GM23338 (cell line): ENCODE data around the gene HADHA. TPM values are rescaled to one million over a fixed set of nuclear protein-coding genes. Genes with fewer than 3 reads are reported as not detected.

Source experiments
- ATAC-seq: fragments of 200-7000 bp; cut with Tn5 transposase; 3 replicates; pipeline ENCODE4 v1.9.1; 2020
- DNase-seq: peaks from one replicate; pipeline ENCODE4 v3.0.0-alpha.2; 2015; ENCODE audit warnings: low spot score
- H2AFZ ChIP-seq: fragments of 200-600 bp; sonication (generic); 2 replicates; pipeline ENCODE4 v1.8.0; 2016; ENCODE audit warnings: antibody characterized with exemption, mild to moderate bottlenecking, moderate library complexity
- H3F3A ChIP-seq: fragments of 200-600 bp; sonication (generic); replicated peaks from 2 replicates; pipeline ENCODE4 v1.8.0; 2017; ENCODE audit warnings: antibody characterized with exemption, mixed run types, low read depth
- H3K27ac ChIP-seq: fragments of 200-600 bp; sonication (generic); 2 replicates; pipeline ENCODE4 v1.6.1; 2016; ENCODE audit warnings: low read depth
- H3K27me3 ChIP-seq: fragments of 200-600 bp; sonication (generic); 2 replicates; pipeline ENCODE4 v1.8.0; 2016; ENCODE audit warnings: mild to moderate bottlenecking, mixed run types, moderate library complexity; ENCODE audit not compliant: insufficient read depth
- H3K36me3 ChIP-seq: fragments of 200-600 bp; sonication (generic); 2 replicates; pipeline ENCODE4 v1.8.0; 2016; ENCODE audit warnings: mild to moderate bottlenecking; ENCODE audit not compliant: insufficient read depth
- H3K4me1 ChIP-seq: fragments of 200-600 bp; sonication (generic); 2 replicates; pipeline ENCODE4 v1.8.0; 2016; ENCODE audit warnings: mild to moderate bottlenecking, moderate library complexity; ENCODE audit not compliant: insufficient read depth
- H3K4me2 ChIP-seq: fragments of 200-600 bp; sonication (generic); 2 replicates; pipeline ENCODE4 v1.7.1; 2017; ENCODE audit warnings: mixed run types
- H3K4me3 ChIP-seq: fragments of 200-600 bp; sonication (generic); 2 replicates; pipeline ENCODE4 v1.6.1; 2016; ENCODE audit warnings: mixed run types
- H3K79me2 ChIP-seq: fragments of 200-600 bp; sonication (generic); replicated peaks from 2 replicates; pipeline ENCODE4 v1.8.0; 2017; ENCODE audit warnings: mild to moderate bottlenecking; ENCODE audit not compliant: insufficient read depth
- H3K9me2 ChIP-seq: fragments of 200-600 bp; sonication (generic); 2 replicates; pipeline ENCODE4 v1.8.0; 2017; ENCODE audit not compliant: insufficient read depth
- H4K20me1 ChIP-seq: fragments of 200-600 bp; sonication (generic); replicated peaks from 2 replicates; pipeline ENCODE4 v1.8.0; 2017; ENCODE audit warnings: mild to moderate bottlenecking; ENCODE audit not compliant: insufficient read depth
- H3K27ac Mint-ChIP-seq: 2 replicates; pipeline ENCODE4 v1.8.0; 2020; ENCODE audit warnings: inconsistent platforms, mild to moderate bottlenecking, moderate library complexity, mixed read lengths
- H3K27me3 Mint-ChIP-seq: 3 replicates; pipeline ENCODE4 v1.8.0; 2022; ENCODE audit warnings: low read depth, mild to moderate bottlenecking, moderate library complexity, mixed read lengths, inconsistent platforms; ENCODE audit not compliant: insufficient read depth, poor library complexity
- H3K36me3 Mint-ChIP-seq: 3 replicates; pipeline ENCODE4 v1.8.0; 2021; ENCODE audit warnings: low read depth, mild to moderate bottlenecking, inconsistent platforms, moderate library complexity, mixed read lengths
- H3K4me1 Mint-ChIP-seq: 3 replicates; pipeline ENCODE4 v1.8.0; 2020; ENCODE audit warnings: mild to moderate bottlenecking, inconsistent platforms, mixed read lengths
- H3K4me3 Mint-ChIP-seq: 3 replicates; pipeline ENCODE4 v1.8.0; 2021; ENCODE audit warnings: moderate library complexity, mild to moderate bottlenecking, inconsistent platforms, mixed read lengths
- H3K9me3 Mint-ChIP-seq: 3 replicates; pipeline ENCODE4 v1.8.0; 2020; ENCODE audit warnings: moderate library complexity, mild to moderate bottlenecking, inconsistent platforms, mixed read lengths
- CREB1 ChIP-seq: fragments of 250-450 bp; sonication (Bioruptor Pico); IDR thresholded peaks from 2 replicates; pipeline ENCODE4 v1.5.0; 2020; ENCODE audit warnings: low read depth, mild to moderate bottlenecking, moderate library complexity
- CTCF ChIP-seq, 2 experiments: fragments of 200-600 bp in 1 of 2; sonication (generic) in 1 of 2; conservative IDR thresholded peaks; 2 replicates each; pipeline versions ENCODE4 v1.5.1 to v1.6.1; 2016 to 2017; ENCODE audit warnings: antibody characterized with exemption in 2 of 2, low read depth in 2 of 2, mild to moderate bottlenecking in 2 of 2, moderate library complexity in 1 of 2
- ETS1 ChIP-seq: IDR thresholded peaks from 2 replicates; pipeline ENCODE4 v1.6.1; 2016; ENCODE audit warnings: antibody characterized with exemption
- EZH2 ChIP-seq: fragments of 200-600 bp; sonication (generic); IDR thresholded peaks from one replicate; pipeline ENCODE4 v1.8.0; 2017; ENCODE audit warnings: antibody characterized with exemption, mild to moderate bottlenecking, low read depth; ENCODE audit not compliant: unreplicated experiment
- EZH2phosphoT487 ChIP-seq: fragments of 200-600 bp; sonication (generic); IDR thresholded peaks from one replicate; pipeline ENCODE4 v1.8.1; 2018; ENCODE audit warnings: antibody characterized with exemption; ENCODE audit not compliant: unreplicated experiment
- JUNB ChIP-seq: IDR thresholded peaks from one replicate; pipeline ENCODE4 v1.6.1; 2016; ENCODE audit warnings: antibody characterized with exemption; ENCODE audit not compliant: unreplicated experiment
- NANOG ChIP-seq: IDR thresholded peaks from 2 replicates; pipeline ENCODE4 v1.6.1; 2016; ENCODE audit warnings: antibody characterized with exemption, borderline replicate concordance
- POLR2AphosphoS5 ChIP-seq: IDR thresholded peaks from 2 replicates; pipeline ENCODE4 v1.6.1; 2016; ENCODE audit warnings: antibody characterized with exemption, low read depth
- REST ChIP-seq: IDR thresholded peaks from one replicate; pipeline ENCODE4 v1.6.1; 2018; ENCODE audit warnings: antibody characterized with exemption; ENCODE audit not compliant: unreplicated experiment
- STAT1 ChIP-seq: IDR thresholded peaks from one replicate; pipeline ENCODE4 v1.6.1; 2016; ENCODE audit warnings: antibody characterized with exemption; ENCODE audit not compliant: unreplicated experiment
- ZNF114 ChIP-seq: fragments of 250-450 bp; sonication (Bioruptor Pico); IDR thresholded peaks from 2 replicates; pipeline ENCODE4 v1.5.0; 2020; ENCODE audit warnings: mild to moderate bottlenecking, moderate library complexity
- ZNF331 ChIP-seq: fragments of 250-450 bp; sonication (Bioruptor Pico); IDR thresholded peaks from 2 replicates; pipeline ENCODE4 v1.5.0; 2020; ENCODE audit warnings: low read depth, mild to moderate bottlenecking, moderate library complexity
- ZNF462 ChIP-seq: fragments of 250-450 bp; sonication (Bioruptor Pico); IDR thresholded peaks from 2 replicates; pipeline ENCODE4 v1.5.0; 2020; ENCODE audit warnings: mild to moderate bottlenecking, moderate library complexity
- polyA plus RNA-seq: library from polyadenylated mRNA; unstranded; fragments of >200 nt; fragmentation: Nextera tagmentation; extraction: Ambion mirVana; gene quantifications from 2 replicates; pipeline ENCODE4 v1.2.1, GENCODE V29; 2016
- total RNA-seq: library from RNA; depleted of rRNA; stranded (reverse); fragments of >200 nt; shearing (Covaris generic); gene quantifications from 2 replicates; pipeline ENCODE4 v1.2.3, GENCODE V29; 2014

The HADHA gene
- total and polyA plus RNA-seq, 2 experiments from 2014 or later = 63.9 to 92.3 TPM

- TF ChIP-seq EZH2 = no peak
- no peak for TF ChIP-seq JUNB
- TF ChIP-seq NANOG = no peak
- TF ChIP-seq ZNF114 (CRISPR knock-in tag) = no peak
- no peak for TF ChIP-seq ZNF331 (CRISPR knock-in tag)
- no peak for TF ChIP-seq ETS1
- TF ChIP-seq REST = no peak
- TF ChIP-seq CREB1 (CRISPR knock-in tag) = no peak
- TF ChIP-seq EZH2phosphoT487 = no peak
- no peak for TF ChIP-seq POLR2AphosphoS5
- TF ChIP-seq ZNF462 = no peak
- TF ChIP-seq CTCF (conservative IDR thresholded peaks at IDR 0.05; ENCODE audit: low read depth in 2 of 2) = no peak
- TF ChIP-seq STAT1 = no peak
- ATAC-seq = no peak
These were observed 100.4 kb downstream of the HADHA start for GRCh38 chr2:26144031-26144430.

More at GRCh38 chr2:26144031-26144430, 100.4 kb downstream of the HADHA start:
- DNase-seq = no peak
- peaks cover 12% of the 10 kb centered on the region for H3K4me1 Mint-ChIP-seq
- no peaks in the 10 kb centered on the region for H3K27me3 ChIP-seq
- H3K27ac ChIP-seq = no peak overlapping the region
- no peaks in the 10 kb centered on the region for H3K9me2 ChIP-seq
- no peak overlapping the region for H3K4me3 Mint-ChIP-seq
- H4K20me1 ChIP-seq = no peaks in the 10 kb centered on the region
- no peak overlapping the region for H2AFZ ChIP-seq
- H3K4me1 ChIP-seq = no peaks in the 10 kb centered on the region
- H3F3A ChIP-seq = 0 out of 2 replicates have a peak, but pooled peaks cover 10% of the 10 kb centered on the region
- H3K4me2 ChIP-seq = no peak overlapping the region
- no peaks in the 10 kb centered on the region for H3K79me2 ChIP-seq
- no peaks in the 10 kb centered on the region for H3K36me3 Mint-ChIP-seq
- no peak overlapping the region; the same call in 1 of the 2 replicates for H3K27ac Mint-ChIP-seq
- no peaks in the 10 kb centered on the region for H3K36me3 ChIP-seq
- no peaks in the 10 kb centered on the region for H3K9me3 Mint-ChIP-seq
- H3K27me3 Mint-ChIP-seq = peaks cover 8% of the 10 kb centered on the region
- H3K4me3 ChIP-seq = no peak overlapping the region
